GM19239 (cell line): ENCODE data around the gene RNF224.

Source experiments
- DNase-seq: peaks from one replicate; pipeline ENCODE4 v3.0.0; 2011; ENCODE audit warnings: low spot score; ENCODE audit not compliant: insufficient read length
- FAIRE-seq: peaks from 2 replicates; lab custom pipeline; 2011; peaks lifted over from hg19 to GRCh38; lab: Jason Lieb, UNC

RNF224 gene

GRCh38 chr9:137224830-137225694 lies 2.2 kb upstream of the RNF224 start, which contains the start of gene CYSRT1:
Gene CYSRT1 (plus strand): TSS chr9:137225174. CDS start chr9:137225622, 448 bp downstream.
- FAIRE-seq = no peak

DNA sequence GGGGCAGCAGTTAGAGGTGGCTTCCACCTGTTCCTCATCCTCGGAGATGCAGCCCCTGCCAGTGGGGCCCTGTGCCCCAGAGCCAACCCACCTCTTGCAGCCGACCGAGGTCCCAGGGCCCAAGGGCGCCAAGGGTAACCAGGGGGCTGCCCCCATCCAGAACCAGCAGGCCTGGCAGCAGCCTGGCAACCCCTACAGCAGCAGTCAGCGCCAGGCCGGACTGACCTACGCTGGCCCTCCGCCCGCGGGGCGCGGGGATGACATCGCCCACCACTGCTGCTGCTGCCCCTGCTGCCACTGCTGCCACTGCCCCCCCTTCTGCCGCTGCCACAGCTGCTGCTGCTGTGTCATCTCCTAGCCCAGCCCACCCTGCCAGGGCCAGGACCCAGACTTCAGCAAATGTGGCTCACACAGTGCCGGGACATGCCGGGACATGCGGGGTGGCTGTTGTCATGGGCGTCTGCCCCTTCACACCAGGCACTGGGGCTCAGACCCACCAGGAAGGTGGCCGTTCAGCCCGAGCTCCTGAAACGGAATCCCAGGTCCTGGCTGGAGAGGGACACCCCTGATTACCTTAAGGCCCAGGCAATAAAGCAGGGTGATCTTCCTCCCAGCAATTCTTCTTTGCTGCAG lies 1.5 kb upstream of the RNF224 start:
- DNase-seq (no peak), FAIRE-seq (no peak)

More at GRCh38 chr9:137224830-137225694, 2.2 kb upstream of the RNF224 start, which contains the start of gene CYSRT1:
- DNase-seq = no peak

- DNase-seq (no peak), FAIRE-seq (no peak)
These were observed 806 bp upstream of the RNF224 start for GRCh38 chr9:137226338-137227053.

- DNase-seq = no peak
- no peak for FAIRE-seq
These were observed 677 bp downstream of the RNF224 start for GRCh38 chr9:137227853-137228505.

DNA sequence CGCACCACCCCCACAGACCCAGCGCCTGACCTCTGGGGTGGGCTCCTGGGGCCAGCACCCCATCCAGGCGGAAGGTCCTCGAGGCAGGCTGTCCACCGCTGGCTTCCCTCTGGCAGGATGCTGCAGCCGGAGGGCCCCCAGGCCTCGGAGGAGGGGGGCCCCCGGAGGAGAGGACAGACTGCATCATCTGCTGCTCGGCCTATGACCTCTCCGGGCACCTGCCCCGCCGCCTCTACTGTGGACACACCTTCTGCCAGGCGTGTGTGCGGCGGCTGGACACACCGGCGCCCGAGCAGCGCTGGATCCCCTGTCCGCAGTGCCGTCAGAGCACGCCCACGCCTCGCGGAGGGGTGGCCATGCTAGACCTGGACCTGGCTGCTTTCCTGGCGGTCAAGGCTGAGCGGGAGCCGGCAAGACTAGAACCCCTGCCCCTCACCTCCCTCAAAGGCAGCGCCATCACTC lies 1.2 kb downstream of the RNF224 start:
- FAIRE-seq = no peak
- no peak for DNase-seq

DNA sequence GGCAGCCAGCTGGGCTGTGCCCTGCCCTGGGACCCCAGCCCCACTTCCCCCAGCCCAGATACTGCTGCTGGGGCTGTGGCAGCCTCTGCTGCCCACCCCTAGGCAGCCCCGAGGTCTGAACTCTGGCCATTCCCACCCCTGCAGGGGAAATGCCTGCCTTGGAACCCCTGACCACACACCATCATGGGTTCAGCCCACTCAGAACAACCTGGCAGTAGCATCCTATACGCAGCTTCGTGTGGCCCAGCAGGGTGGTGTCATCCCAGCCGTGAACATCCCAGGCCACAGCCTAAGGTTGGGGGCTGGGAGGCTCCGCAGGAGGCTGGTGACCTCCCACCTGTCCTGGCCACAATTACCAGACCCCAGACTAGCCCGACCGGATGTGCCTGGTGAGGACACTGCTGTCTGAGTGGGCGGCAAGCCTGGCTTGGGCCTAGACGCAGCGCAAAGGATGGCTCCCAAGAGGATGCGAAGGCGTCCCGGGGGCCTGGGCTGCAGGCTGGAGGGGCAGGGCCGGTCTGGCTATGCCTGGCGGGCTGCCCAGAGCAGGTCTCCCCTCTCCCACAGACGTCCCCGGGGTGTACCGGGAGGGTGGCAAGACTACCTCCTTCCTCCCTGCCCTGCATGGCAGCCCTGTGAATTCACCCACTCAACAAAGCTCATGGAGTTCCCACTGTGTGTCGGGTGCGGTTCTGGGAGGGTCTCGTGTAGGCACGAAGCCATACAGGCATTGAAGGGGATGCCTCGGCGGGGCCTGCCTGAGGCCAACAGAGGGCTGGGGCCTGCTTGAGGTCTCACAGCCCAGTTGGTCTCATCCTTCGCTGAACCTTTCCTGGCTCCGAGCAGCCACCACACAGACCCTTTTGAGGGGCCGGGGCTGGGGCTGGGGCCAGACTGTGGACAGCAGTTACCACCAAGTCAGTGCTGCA lies 1.9 kb downstream of the RNF224 start:
- DNase-seq (no peak), FAIRE-seq (no peak)

DNA sequence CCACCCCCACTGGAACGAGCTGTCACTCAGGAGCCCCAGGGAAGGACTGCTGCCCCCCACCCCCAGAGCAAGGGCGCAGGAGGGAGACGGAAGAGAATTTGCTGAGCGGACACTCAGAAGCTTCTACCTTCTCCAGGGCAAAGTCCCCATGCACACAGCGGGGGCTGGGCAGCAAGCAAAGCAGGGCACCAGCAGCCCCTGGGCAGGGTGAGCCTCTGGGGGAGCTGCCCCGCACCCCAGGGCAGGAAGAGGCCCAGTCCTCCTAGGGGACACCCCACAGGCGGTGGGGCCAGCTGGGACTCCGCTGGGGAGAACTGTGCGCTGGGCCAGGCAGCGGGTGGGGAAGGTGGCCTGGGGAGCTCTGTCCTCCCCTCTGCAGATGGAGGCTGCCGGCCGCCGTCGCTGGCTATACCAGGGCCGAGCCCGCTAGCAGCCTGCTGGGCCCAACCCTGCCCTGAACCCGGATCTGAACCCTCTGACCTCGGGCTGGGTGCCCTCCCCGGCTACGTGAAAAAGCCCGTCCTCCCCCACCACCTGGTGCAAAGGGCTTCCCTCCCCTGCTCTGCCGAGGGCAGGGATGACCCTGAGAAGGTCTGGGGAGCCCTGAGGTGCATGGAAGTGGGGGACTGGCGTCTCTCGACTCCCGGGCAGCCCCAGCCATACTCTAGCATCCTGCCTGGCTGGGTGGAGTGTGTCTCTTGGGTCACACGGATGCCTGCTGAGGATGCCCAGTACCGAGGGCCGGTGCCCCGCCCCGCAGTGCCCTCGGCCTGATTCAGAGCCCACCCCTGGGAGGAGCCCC lies 2.8 kb downstream of the RNF224 start:
- FAIRE-seq (no peak), DNase-seq (no peak)

DNA sequence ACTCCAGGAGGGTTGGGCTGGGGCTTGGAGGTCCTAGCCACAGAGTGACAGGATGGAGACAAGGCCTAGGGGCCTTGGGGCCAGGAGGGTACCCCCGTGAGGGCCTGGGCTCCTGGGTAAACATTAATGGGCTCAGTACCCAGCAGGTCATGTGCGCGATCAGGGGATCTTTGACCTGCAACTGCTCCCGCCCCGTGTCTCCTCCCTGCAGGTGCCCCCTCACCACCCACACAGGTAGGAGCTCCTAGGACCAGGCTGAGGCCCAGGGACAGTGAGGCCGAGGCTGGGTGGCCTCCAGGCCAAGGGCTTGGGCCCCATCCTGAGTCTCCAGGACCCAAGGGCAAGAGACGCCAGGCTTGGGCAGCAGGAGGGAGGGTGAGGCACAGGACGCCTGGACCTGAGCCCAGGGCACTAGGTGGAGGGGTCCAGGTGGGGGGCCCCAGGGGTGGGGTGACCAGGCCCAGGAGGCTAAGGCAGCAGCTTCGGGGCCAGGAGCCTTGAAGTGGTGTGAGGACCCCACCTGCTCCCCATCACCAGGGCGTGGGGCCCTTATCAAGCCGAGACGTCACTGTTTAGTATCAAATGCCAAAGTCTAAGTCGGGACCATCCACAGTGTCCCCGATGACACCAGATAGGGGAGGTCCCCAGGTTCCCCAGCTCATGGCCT lies 3.5 kb downstream of the RNF224 start, which contains the start of gene SLC34A3:
Gene SLC34A3 (plus strand): TSS at position 197 of the 667 bp plus-strand sequence. CDS start 802 bp downstream, outside the sequence.
- no peak for DNase-seq
- no peak for FAIRE-seq

DNA sequence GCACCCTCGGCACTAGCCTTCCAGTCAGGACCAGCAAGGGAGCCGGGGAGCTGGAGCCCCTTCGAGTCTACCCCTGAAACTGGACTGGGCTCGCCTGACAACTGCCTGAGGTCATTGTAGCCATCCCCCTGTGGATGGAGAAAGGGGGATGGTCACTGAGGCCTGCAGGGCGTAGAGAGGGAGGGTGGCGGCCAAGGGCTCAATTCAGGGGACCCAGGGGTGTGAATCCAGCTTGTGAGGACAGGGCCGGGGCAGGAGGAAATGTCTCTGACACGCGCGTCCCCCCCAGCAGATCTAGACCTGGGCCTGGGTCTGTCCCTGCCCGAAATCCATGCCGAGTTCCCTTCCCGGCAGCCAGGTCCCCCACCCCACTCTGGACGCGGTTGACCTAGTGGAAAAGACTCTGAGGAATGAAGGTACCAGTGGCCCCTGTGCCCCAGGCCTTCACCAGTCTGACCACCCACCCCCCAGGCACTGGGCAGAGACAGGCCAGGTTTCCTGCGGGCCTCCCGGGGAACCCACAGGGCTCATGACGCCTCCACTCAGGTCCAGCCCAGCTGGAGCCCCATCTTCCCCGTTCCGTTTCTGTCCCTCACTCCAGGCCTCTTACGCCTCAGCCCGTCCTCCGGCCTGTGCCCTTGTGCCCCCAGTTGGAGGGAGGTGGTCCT lies 4.2 kb downstream of the RNF224 start:
- no peak for DNase-seq
- no peak for FAIRE-seq

DNA sequence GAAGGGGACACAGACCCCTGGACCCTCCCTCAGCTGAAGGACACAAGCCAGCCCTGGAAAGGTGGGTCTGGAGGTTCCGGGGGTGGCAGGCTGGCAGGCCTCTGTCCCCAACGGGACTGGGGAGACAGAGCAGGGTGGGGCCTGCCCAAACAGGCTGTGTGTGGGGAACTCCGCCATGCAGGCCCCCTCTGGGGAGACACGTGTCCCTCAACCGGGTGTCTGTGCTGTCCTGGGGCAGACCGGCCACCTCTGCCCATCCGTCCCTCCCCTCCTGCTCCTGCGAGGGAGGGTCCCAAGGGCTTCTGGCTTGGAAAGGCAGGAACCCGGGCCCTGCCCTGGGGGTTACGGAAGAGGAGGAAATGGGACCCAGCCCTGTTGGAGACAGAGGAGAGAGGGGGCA lies 4.8 kb downstream of the RNF224 start:
- DNase-seq (no peak), FAIRE-seq (no peak)

- FAIRE-seq (no peak), DNase-seq (no peak)
These were observed 5.2 kb downstream of the RNF224 start for GRCh38 chr9:137232510-137232909.

GRCh38 chr9:137233143-137233980 lies 6.1 kb downstream of the RNF224 start:
- no peak for FAIRE-seq

GRCh38 chr9:137234055-137234697 lies 6.9 kb downstream of the RNF224 start:
- DNase-seq (no peak), FAIRE-seq (no peak)

More at GRCh38 chr9:137233143-137233980, 6.1 kb downstream of the RNF224 start:
- no peak for DNase-seq

- FAIRE-seq (no peak), DNase-seq (no peak)
These were observed 7.6 kb downstream of the RNF224 start for GRCh38 chr9:137234758-137235423.
